Progenitor cell of endocrine pancreas (in vitro differentiated cells): Measurements from ENCODE around the gene AMN. TPM values are rescaled to one million over a fixed set of nuclear protein-coding genes. Genes with fewer than 3 reads are reported as not detected.

Experiments
- DNase-seq: peaks from one replicate; pipeline ENCODE4 v3.0.0; 2021; ENCODE audit warnings: low spot score; ENCODE audit not compliant: unreplicated experiment
- H3K27ac Mint-ChIP-seq: 2 replicates; pipeline ENCODE4 v1.8.0; 2021; ENCODE audit warnings: mild to moderate bottlenecking, moderate library complexity, mixed read lengths
- H3K27me3 Mint-ChIP-seq: 2 replicates; pipeline ENCODE4 v1.8.0; 2021; ENCODE audit warnings: mixed read lengths
- H3K36me3 Mint-ChIP-seq: 2 replicates; pipeline ENCODE4 v1.8.0; 2022; ENCODE audit warnings: mixed read lengths; ENCODE audit not compliant: insufficient read depth
- H3K4me1 Mint-ChIP-seq: 2 replicates; pipeline ENCODE4 v1.8.0; 2021; ENCODE audit warnings: low read depth, mixed read lengths
- H3K4me3 Mint-ChIP-seq: 2 replicates; pipeline ENCODE4 v1.8.0; 2021; ENCODE audit warnings: low read depth, mild to moderate bottlenecking, moderate library complexity, mixed read lengths
- H3K9me3 Mint-ChIP-seq: 2 replicates; pipeline ENCODE4 v1.8.0; 2021; ENCODE audit warnings: low read depth, mixed read lengths
- total RNA-seq: library from RNA; stranded (reverse); gene quantifications from 2 replicates; pipeline ENCODE4 v1.2.1, GENCODE V29; 2021
- TF ChIP-seq, protein P1 (sequence below): fragments of 200-600 bp; sonication (generic); IDR thresholded peaks from one replicate; pipeline ENCODE4 v1.5.0; 2021; ENCODE audit warnings: antibody characterized with exemption, mild to moderate bottlenecking; ENCODE audit not compliant: unreplicated experiment

AMN gene
- total RNA-seq, 1 donor from 2014 or later = 2.5 TPM

GRCh38 chr14:102910442-102910841 is 12.0 kb upstream of the AMN start:
- DNase-seq = no peak
- H3K27me3 Mint-ChIP-seq = no peaks in the 10 kb centered on the region
- no peaks in the 10 kb centered on the region for H3K9me3 Mint-ChIP-seq
- no peak overlapping the region for H3K4me3 Mint-ChIP-seq
- no peak overlapping the region for H3K27ac Mint-ChIP-seq
- peaks cover 13% of the 10 kb centered on the region for H3K36me3 Mint-ChIP-seq
- TF ChIP-seq, protein P1, sequence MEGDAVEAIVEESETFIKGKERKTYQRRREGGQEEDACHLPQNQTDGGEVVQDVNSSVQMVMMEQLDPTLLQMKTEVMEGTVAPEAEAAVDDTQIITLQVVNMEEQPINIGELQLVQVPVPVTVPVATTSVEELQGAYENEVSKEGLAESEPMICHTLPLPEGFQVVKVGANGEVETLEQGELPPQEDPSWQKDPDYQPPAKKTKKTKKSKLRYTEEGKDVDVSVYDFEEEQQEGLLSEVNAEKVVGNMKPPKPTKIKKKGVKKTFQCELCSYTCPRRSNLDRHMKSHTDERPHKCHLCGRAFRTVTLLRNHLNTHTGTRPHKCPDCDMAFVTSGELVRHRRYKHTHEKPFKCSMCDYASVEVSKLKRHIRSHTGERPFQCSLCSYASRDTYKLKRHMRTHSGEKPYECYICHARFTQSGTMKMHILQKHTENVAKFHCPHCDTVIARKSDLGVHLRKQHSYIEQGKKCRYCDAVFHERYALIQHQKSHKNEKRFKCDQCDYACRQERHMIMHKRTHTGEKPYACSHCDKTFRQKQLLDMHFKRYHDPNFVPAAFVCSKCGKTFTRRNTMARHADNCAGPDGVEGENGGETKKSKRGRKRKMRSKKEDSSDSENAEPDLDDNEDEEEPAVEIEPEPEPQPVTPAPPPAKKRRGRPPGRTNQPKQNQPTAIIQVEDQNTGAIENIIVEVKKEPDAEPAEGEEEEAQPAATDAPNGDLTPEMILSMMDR = no peak
- no peaks in the 10 kb centered on the region for H3K4me1 Mint-ChIP-seq

GRCh38 chr14:102911541-102911951 is 10.9 kb upstream of the AMN start:
- H3K9me3 Mint-ChIP-seq = no peaks in the 10 kb centered on the region
- peaks cover 5% of the 10 kb centered on the region for H3K36me3 Mint-ChIP-seq
- TF ChIP-seq, protein P1 = no peak
- H3K27me3 Mint-ChIP-seq = no peaks in the 10 kb centered on the region
- no peaks in the 10 kb centered on the region for H3K4me1 Mint-ChIP-seq
- no peak for DNase-seq
- no peak overlapping the region for H3K4me3 Mint-ChIP-seq
- H3K27ac Mint-ChIP-seq = no peak overlapping the region

- H3K9me3 Mint-ChIP-seq = no peaks in the 10 kb centered on the region
- H3K27ac Mint-ChIP-seq = no peak overlapping the region
- TF ChIP-seq, protein P1 = no peak
- no peaks in the 10 kb centered on the region for H3K27me3 Mint-ChIP-seq
- peaks cover 2% of the 10 kb centered on the region for H3K36me3 Mint-ChIP-seq
- no peak overlapping the region for H3K4me3 Mint-ChIP-seq
- H3K4me1 Mint-ChIP-seq = no peaks in the 10 kb centered on the region
- DNase-seq = no peak
Measured at GRCh38 chr14:102911991-102912761, 10.3 kb upstream of the AMN start.

DNA sequence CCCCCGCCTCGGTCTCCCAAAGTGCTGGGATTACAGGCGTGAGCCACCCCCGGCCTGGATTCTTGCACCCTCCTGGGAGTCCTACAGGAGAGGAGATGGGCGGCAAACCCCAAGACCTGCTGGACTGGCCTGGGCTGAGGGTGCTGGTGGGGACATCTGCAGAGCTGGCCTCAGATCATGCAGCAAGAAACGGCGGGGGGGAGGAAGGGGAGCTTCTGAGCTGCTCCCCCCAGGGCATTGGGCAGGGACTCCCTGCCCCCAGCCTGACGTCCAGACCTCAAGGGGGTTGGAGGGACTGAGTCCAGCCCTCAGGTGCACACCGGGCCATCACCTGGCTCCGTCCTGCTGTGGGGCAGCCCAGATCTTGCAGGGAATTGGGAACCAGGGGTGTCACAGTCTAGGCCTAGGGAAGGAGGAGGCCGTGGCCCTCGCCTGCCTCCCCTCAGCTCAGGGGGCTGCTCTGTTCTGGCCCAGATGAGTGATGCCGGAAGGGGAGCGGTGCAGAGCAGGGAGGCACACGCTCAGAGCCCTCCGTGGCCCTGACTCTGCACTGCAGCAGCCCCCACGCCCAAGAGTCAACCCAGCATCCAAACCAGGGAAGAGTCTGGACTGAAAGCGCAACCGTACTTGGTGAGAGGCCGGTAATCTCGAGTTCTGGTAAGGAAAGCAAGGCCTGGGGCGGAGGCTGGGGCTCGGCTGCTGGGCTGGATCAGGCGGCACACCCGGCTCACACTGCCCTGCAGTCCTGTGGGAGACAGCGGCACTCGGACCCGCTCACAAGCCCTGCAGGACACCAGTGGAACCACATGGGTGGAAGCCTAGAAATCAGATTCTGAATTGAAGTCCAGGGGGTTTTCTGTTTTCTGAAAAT is 8.9 kb upstream of the AMN start:
- no peaks in the 10 kb centered on the region for H3K9me3 Mint-ChIP-seq
- H3K27ac Mint-ChIP-seq = no peak overlapping the region
- DNase-seq = no peak
- H3K27me3 Mint-ChIP-seq = no peaks in the 10 kb centered on the region
- H3K4me3 Mint-ChIP-seq = no peak overlapping the region
- H3K36me3 Mint-ChIP-seq = no peaks in the 10 kb centered on the region
- TF ChIP-seq, protein P1 = peak; percentile 16
- no peaks in the 10 kb centered on the region for H3K4me1 Mint-ChIP-seq

- H3K27me3 Mint-ChIP-seq = no peaks in the 10 kb centered on the region
- no peak overlapping the region for H3K27ac Mint-ChIP-seq
- no peaks in the 10 kb centered on the region for H3K36me3 Mint-ChIP-seq
- TF ChIP-seq, protein P1 = no peak
- no peaks in the 10 kb centered on the region for H3K9me3 Mint-ChIP-seq
- no peak overlapping the region for H3K4me3 Mint-ChIP-seq
- H3K4me1 Mint-ChIP-seq = no peaks in the 10 kb centered on the region
- DNase-seq = no peak
Measured at GRCh38 chr14:102914474-102915291, 7.8 kb upstream of the AMN start.
